Neural cell (in vitro differentiated cells): Measurements from ENCODE around the gene HOXA3. TPM values are rescaled to one million over a fixed set of nuclear protein-coding genes. Genes with fewer than 3 reads are reported as not detected.

Source experiments
- H2AFZ ChIP-seq: fragments of 200-600, 300-800 bp; sonication (generic), shearing (Covaris generic); 2 replicates; pipeline ENCODE4 v1.6.0; 2014; ENCODE audit warnings: low read depth, mild to moderate bottlenecking, antibody characterized with exemption, low read length, moderate library complexity
- H3F3A ChIP-seq: fragments of 200-600 bp; shearing (Covaris generic); 2 replicates; pipeline ENCODE4 v1.6.1; 2016; ENCODE audit warnings: mild to moderate bottlenecking, moderate library complexity, mixed read lengths, antibody characterized with exemption, low read length; ENCODE audit not compliant: insufficient read depth, poor library complexity, severe bottlenecking
- H3K27ac ChIP-seq: fragments of 200-600, 300-800 bp; sonication (generic), shearing (Covaris generic); 2 replicates; pipeline ENCODE4 v1.5.1; 2014; ENCODE audit warnings: mild to moderate bottlenecking, low read length, moderate library complexity
- H3K27me3 ChIP-seq: fragments of 300-800, 200-600 bp; sonication (generic), shearing (Covaris generic); 2 replicates; pipeline ENCODE4 v1.6.0; 2014; ENCODE audit warnings: mild to moderate bottlenecking, low read depth, low read length, moderate library complexity; ENCODE audit not compliant: insufficient read depth
- H3K36me3 ChIP-seq: fragments of 300-800, 200-600 bp; sonication (generic), shearing (Covaris generic); 2 replicates; pipeline ENCODE4 v1.5.1; 2014; ENCODE audit warnings: mild to moderate bottlenecking, antibody characterized with exemption, low read length, moderate library complexity; ENCODE audit not compliant: insufficient read depth
- H3K4me2 ChIP-seq: fragments of 300-800, 200-600 bp; sonication (generic), shearing (Covaris generic); 2 replicates; pipeline ENCODE4 v1.6.0; 2014; ENCODE audit warnings: mild to moderate bottlenecking, low read length
- H3K4me3 ChIP-seq: fragments of 300-800, 200-600 bp; sonication (generic), shearing (Covaris generic); 2 replicates; pipeline ENCODE4 v1.5.1; 2014; ENCODE audit warnings: mild to moderate bottlenecking, low read length, moderate library complexity
- H3K79me2 ChIP-seq: fragments of 200-600 bp; shearing (Covaris generic); replicated peaks from 2 replicates; pipeline ENCODE4 v1.6.0; 2014; ENCODE audit warnings: mild to moderate bottlenecking, low read length, moderate library complexity; ENCODE audit not compliant: insufficient read depth
- H3K9ac ChIP-seq: fragments of 300-800, 200-600 bp; sonication (generic), shearing (Covaris generic); 2 replicates; pipeline ENCODE4 v1.6.1; 2016; ENCODE audit warnings: mild to moderate bottlenecking, low read length, mixed read lengths
- H3K9me2 ChIP-seq: fragments of 200-600 bp; shearing (Covaris generic); 2 replicates; pipeline ENCODE4 v1.6.1; 2016; ENCODE audit warnings: mild to moderate bottlenecking, low read length, mixed read lengths; ENCODE audit not compliant: insufficient read depth
- H3K9me3 ChIP-seq: fragments of 200-600, 300-800 bp; sonication (generic), shearing (Covaris generic); 2 replicates; pipeline ENCODE4 v1.6.1; 2016; ENCODE audit warnings: mild to moderate bottlenecking, mixed run types, low read length, moderate library complexity, mixed read lengths
- H4K20me1 ChIP-seq: fragments of 200-600 bp; shearing (Covaris generic); 2 replicates; pipeline ENCODE4 v1.6.1; 2016; ENCODE audit warnings: mild to moderate bottlenecking, mixed run types; ENCODE audit not compliant: insufficient read depth
- CTCF ChIP-seq: fragments of 450-650 bp; IDR thresholded peaks from 2 replicates; pipeline ENCODE4 v1.5.1; 2014; ENCODE audit warnings: antibody characterized with exemption, mild to moderate bottlenecking, moderate library complexity; ENCODE audit not compliant: poor library complexity, severe bottlenecking
- EP300 ChIP-seq: fragments of 450-650 bp; conservative IDR thresholded peaks from 2 replicates; pipeline ENCODE4 v1.6.1; 2014; ENCODE audit warnings: antibody characterized with exemption, mild to moderate bottlenecking, moderate library complexity; ENCODE audit not compliant: poor library complexity, severe bottlenecking
- EZH2 ChIP-seq: fragments of 200-600, 300-800 bp; shearing (Covaris generic), sonication (generic); IDR thresholded peaks from 2 replicates; pipeline ENCODE4 v1.6.1; 2014; ENCODE audit warnings: antibody characterized with exemption, low read length, borderline replicate concordance, mild to moderate bottlenecking; ENCODE audit not compliant: insufficient read depth, poor library complexity, severe bottlenecking
- MXI1 ChIP-seq: fragments of 450-650 bp; conservative IDR thresholded peaks from 2 replicates; pipeline ENCODE4 v1.6.1; 2014; ENCODE audit warnings: antibody characterized with exemption, mild to moderate bottlenecking; ENCODE audit not compliant: poor library complexity, severe bottlenecking
- POLR2AphosphoS5 ChIP-seq: IDR thresholded peaks from 2 replicates; pipeline ENCODE4 v1.6.1; 2012
- RAD21 ChIP-seq: fragments of 450-650 bp; conservative IDR thresholded peaks from 2 replicates; pipeline ENCODE4 v1.6.1; 2014; ENCODE audit warnings: antibody characterized with exemption, mild to moderate bottlenecking, moderate library complexity
- REST ChIP-seq: IDR thresholded peaks from 2 replicates; pipeline ENCODE4 v1.6.1; 2012; ENCODE audit warnings: borderline replicate concordance
- SMC3 ChIP-seq: fragments of 450-650 bp; conservative IDR thresholded peaks from 2 replicates; pipeline ENCODE4 v1.6.1; 2014; ENCODE audit warnings: antibody characterized with exemption, mild to moderate bottlenecking, moderate library complexity; ENCODE audit not compliant: poor library complexity
- TAF1 ChIP-seq: IDR thresholded peaks from 2 replicates; pipeline ENCODE4 v1.6.1; 2012; ENCODE audit warnings: low read depth
- polyA plus RNA-seq: library from polyadenylated mRNA; depleted of rRNA; stranded (reverse); fragments of >200 nt; gene quantifications from 2 replicates; pipeline ENCODE4 v1.2.3, GENCODE V29; 2014

HOXA3 gene
- polyA plus RNA-seq, 1 donor from 2014 or later: not detected

- no peak within 1 kb of the TSS for H3K27ac ChIP-seq
- H3K27me3 ChIP-seq: peaks cover 99% of the 10 kb centered on the region
- H4K20me1 ChIP-seq: no peaks in the 10 kb centered on the region
Measured at GRCh38 chr7:27156508-27156898, 4.1 kb upstream of the HOXA3 start, which contains the start of gene HOXA7. TSS of gene HOXA7 (minus strand) at chr7:27156675. CDS start at chr7:27156545, 130 bp downstream.

GRCh38 chr7:27155816-27156507, 3.6 kb upstream of the HOXA3 start:
- no peaks in the 10 kb centered on the region for H3K9me2 ChIP-seq
- peak; percentile 55 for TF ChIP-seq EZH2
- no peak for TF ChIP-seq SMC3
- no peak overlapping the region for H3K9ac ChIP-seq
- H3K27me3 ChIP-seq: peaks cover 99% of the 10 kb centered on the region
- no peaks in the 10 kb centered on the region for H3K79me2 ChIP-seq
- H4K20me1 ChIP-seq: no peaks in the 10 kb centered on the region
- peak overlapping the region; percentile 25 for H3K4me3 ChIP-seq
- H2AFZ ChIP-seq: no peak overlapping the region
- no peaks in the 10 kb centered on the region for H3F3A ChIP-seq
- no peak overlapping the region for H3K27ac ChIP-seq
- no peak overlapping the region for H3K4me2 ChIP-seq
- peaks cover 37% of the 10 kb centered on the region for H3K9me3 ChIP-seq
- no peaks in the 10 kb centered on the region for H3K36me3 ChIP-seq

More at GRCh38 chr7:27156508-27156898, 4.1 kb upstream of the HOXA3 start, which contains the start of gene HOXA7:
- TF ChIP-seq TAF1: no peak
- no peak for TF ChIP-seq MXI1
- TF ChIP-seq CTCF: no peak
- TF ChIP-seq SMC3: no peak
- no peak for TF ChIP-seq RAD21
- no peak for TF ChIP-seq POLR2AphosphoS5
- no peak for TF ChIP-seq EZH2
- no peak for TF ChIP-seq EP300
- no peak for TF ChIP-seq REST
- no peak within 1 kb of the TSS for H3K9ac ChIP-seq
- H3K79me2 ChIP-seq: no peaks in the 10 kb centered on the region
- peaks cover 37% of the 10 kb centered on the region for H3K9me3 ChIP-seq
- H3K4me3 ChIP-seq: peak within 1 kb of the TSS; percentile 25
- H3F3A ChIP-seq: no peaks in the 10 kb centered on the region
- no peak within 1 kb of the TSS for H2AFZ ChIP-seq
- H3K36me3 ChIP-seq: no peaks in the 10 kb centered on the region
- H3K9me2 ChIP-seq: no peaks in the 10 kb centered on the region
- H3K4me2 ChIP-seq: no peak within 1 kb of the TSS
